Neuronal stem cell (in vitro differentiated cells): ENCODE data around the gene TMOD2.

Experiments
- DNase-seq: peaks from one replicate; pipeline ENCODE4 v3.0.0-alpha.2; 2013; ENCODE audit warnings: low spot score
- H2AFZ ChIP-seq: one replicate; pipeline ENCODE4 v1.6.1; 2013; ENCODE audit warnings: mild to moderate bottlenecking, low read length, inconsistent platforms
- H2AK5ac ChIP-seq: 2 replicates; pipeline ENCODE4 v1.6.1; 2013; ENCODE audit warnings: low read depth, mild to moderate bottlenecking, inconsistent platforms, low read length, moderate library complexity, mixed read lengths
- H2BK120ac ChIP-seq: 2 replicates; pipeline ENCODE4 v1.6.1; 2013; ENCODE audit warnings: low read depth, mild to moderate bottlenecking, inconsistent platforms, low read length, moderate library complexity, mixed read lengths
- H2BK12ac ChIP-seq: one replicate; pipeline ENCODE4 v1.6.1; 2013; ENCODE audit warnings: low read length, inconsistent platforms
- H2BK15ac ChIP-seq: 2 replicates; pipeline ENCODE4 v1.6.1; 2013; ENCODE audit warnings: mild to moderate bottlenecking, low read length, inconsistent platforms, mixed read lengths
- H2BK5ac ChIP-seq: one replicate; pipeline ENCODE4 v1.6.1; 2013; ENCODE audit warnings: inconsistent platforms, mild to moderate bottlenecking, low read length, moderate library complexity
- H3K14ac ChIP-seq: one replicate; pipeline ENCODE4 v1.6.1; 2013; ENCODE audit warnings: low read length, inconsistent platforms
- H3K18ac ChIP-seq: 2 replicates; pipeline ENCODE4 v1.6.1; 2013; ENCODE audit warnings: low read length, inconsistent platforms
- H3K23ac ChIP-seq: 2 replicates; pipeline ENCODE4 v1.6.1; 2013; ENCODE audit warnings: low read depth, mild to moderate bottlenecking, mixed read lengths, low read length, inconsistent platforms; ENCODE audit not compliant: poor library complexity
- H3K27ac ChIP-seq: replicated peaks from 3 replicates; pipeline ENCODE4 v1.5.1; 2013; ENCODE audit warnings: low read length, inconsistent platforms
- H3K27me3 ChIP-seq, 3 experiments: 2 replicates each; pipeline ENCODE4 v1.6.1; 2013; ENCODE audit warnings: low read length in 3 of 3, mild to moderate bottlenecking in 2 of 3, inconsistent platforms in 1 of 3, low read depth in 1 of 3, mixed read lengths in 1 of 3, moderate library complexity in 1 of 3; ENCODE audit not compliant: control insufficient read depth in 3 of 3, insufficient read depth in 3 of 3
- H3K36me3 ChIP-seq, 2 donors: replicated peaks in 1 of 2; 2 replicates each; pipeline ENCODE4 v1.6.1; 2013; ENCODE audit warnings: low read length in 2 of 2; ENCODE audit not compliant: control insufficient read depth in 2 of 2, insufficient read depth in 2 of 2
- H3K4ac ChIP-seq: 2 replicates; pipeline ENCODE4 v1.6.1; 2013; ENCODE audit warnings: inconsistent platforms, mild to moderate bottlenecking, low read length, moderate library complexity
- H3K4me1 ChIP-seq, 2 donors: 1 replicate in 1 of 2; 2 replicates in 1 of 2; pipeline ENCODE4 v1.6.1; 2013; ENCODE audit warnings: low read length in 2 of 2, low read depth in 1 of 2; ENCODE audit not compliant: control insufficient read depth in 2 of 2, insufficient read depth in 1 of 2
- H3K4me2 ChIP-seq: one replicate; pipeline ENCODE4 v1.6.1; 2013; ENCODE audit warnings: mild to moderate bottlenecking, low read length, inconsistent platforms; ENCODE audit not compliant: insufficient read depth, poor library complexity, severe bottlenecking
- H3K4me3 ChIP-seq, 2 donors: 2 replicates each; pipeline ENCODE4 v1.5.1; 2013; ENCODE audit warnings: low read length in 2 of 2, mild to moderate bottlenecking in 2 of 2, inconsistent platforms in 1 of 2, moderate library complexity in 1 of 2
- H3K79me1 ChIP-seq: one replicate; pipeline ENCODE4 v1.6.1; 2013; ENCODE audit warnings: low read depth, mild to moderate bottlenecking, inconsistent platforms, low read length, moderate library complexity
- H3K9ac ChIP-seq: one replicate; pipeline ENCODE4 v1.6.1; 2013; ENCODE audit warnings: mild to moderate bottlenecking, low read depth, low read length, inconsistent platforms; ENCODE audit not compliant: poor library complexity
- H3K9me3 ChIP-seq, 2 donors: replicated peaks in 1 of 2; 2 replicates each; pipeline versions ENCODE3 to v1.6.1; 2013; ENCODE audit warnings: low read length in 2 of 2, mild to moderate bottlenecking in 2 of 2, inconsistent platforms in 1 of 2, low read depth in 1 of 2, mixed read lengths in 1 of 2, moderate library complexity in 1 of 2; ENCODE audit not compliant: control insufficient read depth in 2 of 2, insufficient read depth in 1 of 2
- H4K8ac ChIP-seq: one replicate; pipeline ENCODE4 v1.6.1; 2013; ENCODE audit warnings: low read depth, mild to moderate bottlenecking, inconsistent platforms, low read length, moderate library complexity
- H4K91ac ChIP-seq: one replicate; pipeline ENCODE4 v1.6.1; 2013; ENCODE audit warnings: low read length, low read depth, mild to moderate bottlenecking, inconsistent platforms; ENCODE audit not compliant: poor library complexity
- WGBS, 2 donors: extraction: QIAGEN DNeasy Blood & Tissue Kit; methylation state at CpG; one replicate each; pipeline ENCODE4 v1.1.7; 2013; ENCODE audit warnings: missing lambda C conversion rate in 2 of 2, mixed read lengths in 1 of 2; ENCODE audit not compliant: insufficient read length in 2 of 2, insufficient replicate concordance in 1 of 2; ENCODE audit errors: extremely low coverage in 2 of 2; 5-methylcytosine and 5-hydroxymethylcytosine counted together

TMOD2 gene

GRCh38 chr15:51841406-51842040, 90.1 kb downstream of the TMOD2 start:
- H2BK5ac ChIP-seq, result no peak overlapping the region
- H3K14ac ChIP-seq, result no peak overlapping the region
- H3K27ac ChIP-seq, result no peak overlapping the region
- no peak overlapping the region for H3K4ac ChIP-seq
- H2BK12ac ChIP-seq, result no peak overlapping the region
- no peak overlapping the region for H3K9ac ChIP-seq
- no peak overlapping the region for H3K4me2 ChIP-seq
- WGBS, 2 donors, result no CpG with 5 or more reads among the region's 5 CpGs
- no peak overlapping the region for H4K91ac ChIP-seq
- H2BK15ac ChIP-seq, result no peak overlapping the region
- H3K23ac ChIP-seq, result no peak overlapping the region
- H3K79me1 ChIP-seq, result no peaks in the 10 kb centered on the region
- no peaks in the 10 kb centered on the region for H3K27me3 ChIP-seq
- H2BK120ac ChIP-seq, result no peak overlapping the region
- no peaks in the 10 kb centered on the region for H3K36me3 ChIP-seq
- no peak overlapping the region for H2AK5ac ChIP-seq
- H3K4me3 ChIP-seq, result no peak overlapping the region
- no peak overlapping the region for H3K18ac ChIP-seq
- H2AFZ ChIP-seq, result no peak overlapping the region
- DNase-seq, result no peak
- no peak overlapping the region for H4K8ac ChIP-seq
- H3K4me1 ChIP-seq, result peaks cover 8 to 18% of the 10 kb centered on the region in 2 donors
- no peaks in the 10 kb centered on the region for H3K9me3 ChIP-seq

- Histone ChIP-seq H3K4ac (no peak overlapping the region), H2BK120ac (no peak overlapping the region), H2BK12ac (no peak overlapping the region), H3K79me1 (no peaks in the 10 kb centered on the region), H3K27me3 (no peaks in the 10 kb centered on the region), H2AFZ (no peak overlapping the region), H3K18ac (no peak overlapping the region), H3K23ac (no peak overlapping the region), H2BK5ac (no peak overlapping the region), H4K8ac (no peak overlapping the region), H3K4me2 (no peak overlapping the region), H3K14ac (no peak overlapping the region), H3K4me3 (no peak overlapping the region), H3K27ac (no peak overlapping the region), H3K4me1 (peaks cover 8 to 17% of the 10 kb centered on the region in 2 donors), H2BK15ac (no peak overlapping the region), H3K9ac (no peak overlapping the region), H3K36me3 (no peaks in the 10 kb centered on the region), H2AK5ac (no peak overlapping the region), H4K91ac (no peak overlapping the region), H3K9me3 (no peaks in the 10 kb centered on the region)
- no CpG with 5 or more reads among the region's 3 CpGs for WGBS, 2 donors
- DNase-seq, result no peak
Measured at GRCh38 chr15:51842265-51842664, 90.9 kb downstream of the TMOD2 start.

- H2AFZ ChIP-seq, result no peak overlapping the region
- no peak overlapping the region for H3K14ac ChIP-seq
- no peak for DNase-seq
- no peak overlapping the region for H4K91ac ChIP-seq
- no peak overlapping the region for H3K23ac ChIP-seq
- H3K18ac ChIP-seq, result no peak overlapping the region
- no peak overlapping the region for H3K9ac ChIP-seq
- no peaks in the 10 kb centered on the region for H3K27me3 ChIP-seq
- no peak overlapping the region for H4K8ac ChIP-seq
- H2BK15ac ChIP-seq, result no peak overlapping the region
- no CpG with 5 or more reads among the region's 6 CpGs for WGBS, 2 donors
- no peak overlapping the region for H2BK12ac ChIP-seq
- H3K27ac ChIP-seq, result no peak overlapping the region
- no peaks in the 10 kb centered on the region for H3K9me3 ChIP-seq
- H3K4me3 ChIP-seq, result no peak overlapping the region
- H2BK120ac ChIP-seq, result no peak overlapping the region
- no peak overlapping the region for H2BK5ac ChIP-seq
- peaks cover 6 to 11% of the 10 kb centered on the region in 2 donors for H3K4me1 ChIP-seq
- H3K4me2 ChIP-seq, result no peak overlapping the region
- no peak overlapping the region for H3K4ac ChIP-seq
- no peak overlapping the region for H2AK5ac ChIP-seq
- no peaks in the 10 kb centered on the region for H3K79me1 ChIP-seq
- H3K36me3 ChIP-seq, result no peaks in the 10 kb centered on the region
Measured at GRCh38 chr15:51842852-51843737, 91.7 kb downstream of the TMOD2 start.

GRCh38 chr15:51844747-51845426, 93.5 kb downstream of the TMOD2 start:
- Histone ChIP-seq H3K36me3 (no peaks in the 10 kb centered on the region), H3K14ac (no peak overlapping the region), H3K4ac (no peak overlapping the region), H2AK5ac (no peak overlapping the region), H2BK120ac (no peak overlapping the region), H3K4me3 (no peak overlapping the region), H3K23ac (no peak overlapping the region), H2BK15ac (no peak overlapping the region), H3K9ac (no peak overlapping the region), H2BK12ac (no peak overlapping the region), H2AFZ (no peak overlapping the region), H3K18ac (no peak overlapping the region), H2BK5ac (no peak overlapping the region), H4K8ac (no peak overlapping the region), H4K91ac (no peak overlapping the region), H3K27me3 (no peaks in the 10 kb centered on the region), H3K4me1 (peaks cover 6 to 8% of the 10 kb centered on the region in 2 donors), H3K9me3 (no peaks in the 10 kb centered on the region), H3K4me2 (no peak overlapping the region), H3K27ac (no peak overlapping the region), H3K79me1 (no peaks in the 10 kb centered on the region)
- WGBS, 2 donors, result no CpG with 5 or more reads among the region's 4 CpGs
- no peak for DNase-seq
